SK-N-SH treated with all-trans-retinoic acid at 6 μM for 48 hours (cell line): ENCODE measurements around the gene SSB.

Experiments
- ARNTL ChIP-seq: fragments of 450-650 bp; formaldehyde crosslinking; IDR thresholded peaks from 2 replicates; pipeline ENCODE4 v1.5.0; 2020; ENCODE audit warnings: low read depth, mild to moderate bottlenecking, moderate library complexity, borderline replicate concordance
- BACH2 ChIP-seq: fragments of 250-450 bp; sonication (Bioruptor Pico); IDR thresholded peaks from 2 replicates; pipeline ENCODE4 v1.9.0; 2021; ENCODE audit warnings: mild to moderate bottlenecking, borderline replicate concordance
- CSDC2 ChIP-seq: fragments of 250-450 bp; sonication (Bioruptor Pico); IDR thresholded peaks from 2 replicates; pipeline ENCODE4 v1.5.0; 2020; ENCODE audit warnings: mild to moderate bottlenecking, moderate library complexity
- CSRNP3 ChIP-seq: fragments of 250-450 bp; sonication (Bioruptor Pico); IDR thresholded peaks from 2 replicates; pipeline ENCODE4 v1.5.1; 2021; ENCODE audit warnings: mild to moderate bottlenecking, moderate library complexity
- ISL1 ChIP-seq: fragments of 250-450 bp; sonication (Bioruptor Pico); IDR thresholded peaks from 2 replicates; pipeline ENCODE4 v2.1.2; 2022; ENCODE audit warnings: mild to moderate bottlenecking, moderate library complexity
- POU6F1 ChIP-seq: fragments of 250-450 bp; sonication (Bioruptor Pico); IDR thresholded peaks from 2 replicates; pipeline ENCODE4 v1.8.0; 2021; ENCODE audit warnings: low read depth, mild to moderate bottlenecking, moderate library complexity, borderline replicate concordance
- PPARA ChIP-seq: fragments of 250-450 bp; sonication (Bioruptor Pico); IDR thresholded peaks from 2 replicates; pipeline ENCODE4 v1.5.0; 2020; ENCODE audit warnings: mild to moderate bottlenecking, borderline replicate concordance
- RARB ChIP-seq: fragments of 250-450 bp; sonication (Bioruptor Pico); IDR thresholded peaks from 2 replicates; pipeline ENCODE4 v1.8.0; 2021; ENCODE audit warnings: mild to moderate bottlenecking, moderate library complexity
- TOX ChIP-seq: fragments of 250-450 bp; sonication (Bioruptor Pico); IDR thresholded peaks from 2 replicates; pipeline ENCODE4 v1.8.0; 2021; ENCODE audit warnings: mild to moderate bottlenecking, moderate library complexity, borderline replicate concordance
- TSHZ2 ChIP-seq: fragments of 250-450 bp; sonication (Bioruptor Pico); IDR thresholded peaks from 2 replicates; pipeline ENCODE4 v1.5.0; 2020; ENCODE audit warnings: mild to moderate bottlenecking, moderate library complexity
- ZFP30 ChIP-seq: fragments of 450-650 bp; formaldehyde crosslinking; IDR thresholded peaks from 2 replicates; pipeline ENCODE4 v1.5.0; 2022; ENCODE audit warnings: mild to moderate bottlenecking, moderate library complexity

GRCh38 chr2:169853041-169853668 is 54.5 kb downstream of the SSB start:
- no peak for TF ChIP-seq BACH2
- TF ChIP-seq ISL1 (CRISPR knock-in tag) = no peak
- no peak for TF ChIP-seq RARB
- no peak for TF ChIP-seq ARNTL (CRISPR knock-in tag)
- TF ChIP-seq CSRNP3 (CRISPR knock-in tag) = no peak
- no peak for TF ChIP-seq POU6F1 (CRISPR knock-in tag)
- TF ChIP-seq CSDC2 (CRISPR knock-in tag) = no peak
- no peak for TF ChIP-seq ZFP30 (CRISPR knock-in tag)
- TF ChIP-seq TOX = no peak
- no peak for TF ChIP-seq PPARA (CRISPR knock-in tag)
- no peak for TF ChIP-seq TSHZ2 (CRISPR knock-in tag)
